ENCODE measurements around the gene ASTN2.

ASTN2 gene

GRCh38 chr9:116411506-116411905 lies 1003.4 kb downstream of the ASTN2 start:
- DNase-seq (ENCODE audit: low spot score): no peak

DNA sequence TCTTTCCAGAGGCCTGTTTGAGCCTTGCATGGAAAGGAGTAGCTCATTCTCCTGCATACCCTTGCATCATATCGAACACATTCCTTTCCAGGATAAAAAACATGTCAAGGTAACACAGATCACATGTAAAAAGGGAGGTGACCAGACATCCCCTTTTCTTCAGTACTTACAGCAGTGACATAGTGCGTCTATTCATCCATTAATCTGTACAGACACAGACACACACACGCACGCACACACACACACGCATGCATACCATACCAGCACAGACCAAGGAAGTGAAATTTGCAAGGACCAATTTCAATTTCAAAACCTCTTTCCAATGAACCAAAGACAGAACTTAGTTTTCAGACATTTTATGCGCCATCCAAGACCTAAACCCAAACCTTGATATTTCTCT lies 1005.2 kb downstream of the ASTN2 start:
- DNase-seq (ENCODE audit: low spot score): no peak

- DNase-seq (ENCODE audit: low spot score): no peak
Measured at GRCh38 chr9:116409129-116409528, 1005.7 kb downstream of the ASTN2 start.

DNA sequence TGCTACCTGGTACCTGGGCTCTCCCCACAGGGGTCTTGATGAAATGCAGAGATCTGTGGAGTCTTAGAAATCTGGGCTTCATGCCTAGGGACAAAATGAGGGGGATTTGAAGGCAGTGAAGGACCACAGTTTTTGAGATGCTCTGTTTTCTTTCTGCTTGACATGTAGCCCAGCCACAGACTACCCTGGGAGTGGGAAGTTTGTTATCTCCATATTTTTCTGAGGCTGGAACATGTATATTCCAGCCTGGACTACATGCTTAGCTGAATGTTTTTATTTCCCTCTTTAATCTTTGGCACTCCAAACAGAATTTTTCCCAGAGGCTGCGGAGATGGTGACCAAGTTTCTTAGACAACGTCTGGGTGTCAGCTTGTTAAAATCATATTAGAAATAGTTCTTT lies 1008.4 kb downstream of the ASTN2 start:
- DNase-seq (ENCODE audit: low spot score): no peak

GRCh38 chr9:116405321-116405720 lies 1009.5 kb downstream of the ASTN2 start:
- DNase-seq (ENCODE audit: low spot score): no peak

- DNase-seq (ENCODE audit: low spot score): no peak
Measured at GRCh38 chr9:116404228-116404627, 1010.6 kb downstream of the ASTN2 start.

DNA sequence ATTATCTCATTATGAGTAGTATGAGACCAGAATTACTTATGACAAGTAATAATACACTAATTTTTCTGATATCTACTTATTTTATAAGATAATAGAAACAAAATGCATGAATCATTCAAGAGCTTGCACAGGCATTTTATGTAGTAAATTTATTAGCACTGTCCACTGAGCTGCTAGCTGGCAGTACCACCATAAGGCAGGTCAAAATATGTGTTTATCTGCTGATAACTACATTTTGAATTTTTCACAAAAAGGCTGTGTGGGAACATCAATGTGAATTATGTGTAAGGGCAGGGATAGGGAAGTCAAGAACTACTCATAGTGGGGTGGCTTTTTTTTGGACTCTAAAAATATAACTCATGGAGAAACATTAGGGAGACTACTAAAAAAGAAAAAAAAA lies 1011.7 kb downstream of the ASTN2 start:
- DNase-seq (ENCODE audit: low spot score): no peak

DNA sequence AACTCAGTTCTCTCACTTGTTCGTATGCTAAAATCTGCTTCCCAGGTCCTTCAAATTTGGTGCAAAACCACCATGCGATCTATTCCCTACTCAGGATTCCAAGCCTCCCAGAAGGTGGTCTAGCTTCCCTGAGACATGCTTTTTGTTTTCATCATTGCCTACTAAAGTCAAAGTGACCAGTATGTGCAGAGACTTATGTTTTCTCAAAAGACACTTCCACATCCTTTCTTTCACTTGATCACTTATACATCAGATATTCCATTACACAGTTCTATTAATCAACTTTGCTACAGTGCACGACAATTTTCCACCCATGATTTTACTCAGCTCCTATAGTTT lies 1019.2 kb downstream of the ASTN2 start:
- no peak for DNase-seq (ENCODE audit: low spot score)

GRCh38 chr9:116394894-116395698 lies 1019.8 kb downstream of the ASTN2 start:
- DNase-seq (ENCODE audit: low spot score): peak; percentile 47

DNA sequence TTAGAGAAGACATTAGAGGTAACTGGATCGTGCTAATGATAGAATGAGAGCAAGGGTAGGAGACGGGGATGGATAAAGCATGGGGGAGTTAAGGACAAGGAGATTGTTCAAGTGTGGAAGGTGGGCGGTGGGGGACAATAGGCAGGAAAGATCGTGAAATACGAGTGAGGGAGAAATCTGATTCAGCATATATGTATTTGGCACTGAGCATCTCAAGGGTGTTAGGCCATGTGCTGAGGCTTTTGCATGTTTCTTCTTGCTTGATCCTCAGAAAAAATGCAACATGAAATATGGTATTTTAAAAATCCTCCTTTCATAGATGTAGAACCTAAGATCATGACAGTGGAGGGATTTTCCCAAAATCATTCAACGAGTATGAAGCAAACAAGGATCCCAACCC lies 1020.8 kb downstream of the ASTN2 start:
- no peak for DNase-seq (ENCODE audit: low spot score)

DNA sequence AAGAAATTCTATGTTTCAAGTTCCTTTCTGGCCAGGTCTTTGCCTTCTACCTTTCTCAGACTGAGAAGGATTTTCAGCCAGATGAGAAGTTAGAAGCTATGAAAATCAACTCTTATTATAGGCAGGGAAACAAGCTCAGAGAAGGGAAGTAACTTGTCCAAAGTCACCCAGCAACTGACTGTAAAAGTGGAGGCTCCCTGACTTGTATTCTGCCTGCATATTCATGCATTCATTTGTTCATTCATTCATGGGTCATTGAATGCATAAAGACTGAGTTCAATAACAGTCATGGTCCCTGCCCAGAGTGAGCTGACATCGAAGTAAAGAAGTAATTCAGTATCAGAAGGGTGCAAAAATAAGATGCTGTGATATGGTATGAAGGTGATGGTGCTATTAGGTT lies 1021.7 kb downstream of the ASTN2 start:
- DNase-seq (ENCODE audit: low spot score): no peak

- DNase-seq (ENCODE audit: low spot score): no peak
Measured at GRCh38 chr9:116391306-116391900, 1023.5 kb downstream of the ASTN2 start.

DNA sequence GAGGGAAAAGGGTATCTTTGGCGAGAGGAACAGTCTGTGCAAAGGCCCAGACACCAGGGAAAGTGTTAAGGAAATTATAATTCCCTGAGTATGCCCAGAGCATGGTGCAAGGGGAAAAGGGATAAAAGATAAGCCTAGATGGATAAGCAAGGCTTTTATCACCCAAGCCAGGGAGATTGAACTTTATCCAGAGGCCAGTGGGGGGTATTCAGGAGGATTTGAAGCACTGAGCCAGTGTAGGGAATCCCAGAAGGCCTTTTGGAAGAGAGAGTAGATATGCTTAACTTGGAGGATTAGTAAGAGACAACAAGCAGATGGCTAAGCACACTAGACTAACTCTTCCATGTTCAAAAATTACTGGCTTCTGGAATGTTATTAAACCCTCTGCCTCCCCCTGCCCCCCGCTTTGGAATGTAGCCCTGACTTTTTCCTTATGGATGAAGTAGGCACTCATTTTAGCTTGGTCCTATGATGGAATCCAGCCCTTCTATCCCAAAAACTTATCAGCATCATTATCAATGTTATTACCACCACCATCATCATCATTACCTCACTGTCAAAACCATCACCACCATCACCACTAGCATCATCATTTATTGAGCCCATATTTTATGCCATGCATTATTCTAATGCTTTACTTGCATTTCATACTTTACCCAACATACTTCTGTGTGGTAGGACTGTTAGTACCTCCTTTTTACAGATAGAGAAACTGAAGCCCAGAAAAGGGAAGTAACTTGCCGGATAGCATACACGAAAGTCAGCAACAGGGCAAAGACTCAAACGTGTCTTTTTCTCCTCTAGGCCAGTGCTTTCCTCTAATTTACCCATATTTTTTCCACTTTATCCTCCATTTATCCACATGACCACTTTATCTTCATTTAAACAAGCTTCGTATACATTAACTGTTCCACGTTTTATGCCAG lies 1024.3 kb downstream of the ASTN2 start:
- DNase-seq (ENCODE audit: low spot score): no peak

DNA sequence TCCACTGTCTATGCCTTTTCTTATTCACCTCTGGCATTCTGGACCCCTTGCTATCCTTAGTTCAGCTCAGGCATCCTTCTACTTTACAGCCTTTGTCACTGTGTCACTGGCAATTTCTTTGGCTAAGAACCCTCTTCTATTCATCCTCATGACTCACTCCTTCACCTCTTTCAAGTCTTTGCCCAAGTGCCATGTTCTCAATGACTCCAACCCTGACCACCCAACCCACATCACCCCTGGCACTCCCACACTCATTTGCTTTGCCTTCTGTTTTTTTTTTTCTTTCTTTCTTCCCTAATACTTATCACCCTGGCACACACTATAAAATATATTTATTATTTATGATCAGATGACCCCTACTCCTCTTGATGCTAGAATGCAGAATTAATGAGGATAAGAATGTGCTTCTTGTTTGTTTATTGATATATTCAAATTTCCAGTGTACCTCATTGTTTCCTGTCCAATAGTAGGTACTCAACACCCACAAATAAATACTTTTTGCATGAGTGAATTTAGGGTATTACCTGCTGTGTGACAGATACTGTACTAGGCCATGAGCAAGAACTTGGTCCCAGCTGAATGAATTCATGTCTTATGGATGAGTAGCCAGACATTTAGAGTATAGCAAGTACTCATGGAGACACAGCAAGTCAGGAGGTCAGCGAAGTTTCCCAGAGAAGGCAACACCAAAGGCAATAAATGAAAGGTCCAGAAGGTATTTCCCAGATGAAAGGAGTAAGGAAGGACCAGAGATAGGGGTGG lies 1025.1 kb downstream of the ASTN2 start:
- DNase-seq (ENCODE audit: low spot score): peak; percentile 6

DNA sequence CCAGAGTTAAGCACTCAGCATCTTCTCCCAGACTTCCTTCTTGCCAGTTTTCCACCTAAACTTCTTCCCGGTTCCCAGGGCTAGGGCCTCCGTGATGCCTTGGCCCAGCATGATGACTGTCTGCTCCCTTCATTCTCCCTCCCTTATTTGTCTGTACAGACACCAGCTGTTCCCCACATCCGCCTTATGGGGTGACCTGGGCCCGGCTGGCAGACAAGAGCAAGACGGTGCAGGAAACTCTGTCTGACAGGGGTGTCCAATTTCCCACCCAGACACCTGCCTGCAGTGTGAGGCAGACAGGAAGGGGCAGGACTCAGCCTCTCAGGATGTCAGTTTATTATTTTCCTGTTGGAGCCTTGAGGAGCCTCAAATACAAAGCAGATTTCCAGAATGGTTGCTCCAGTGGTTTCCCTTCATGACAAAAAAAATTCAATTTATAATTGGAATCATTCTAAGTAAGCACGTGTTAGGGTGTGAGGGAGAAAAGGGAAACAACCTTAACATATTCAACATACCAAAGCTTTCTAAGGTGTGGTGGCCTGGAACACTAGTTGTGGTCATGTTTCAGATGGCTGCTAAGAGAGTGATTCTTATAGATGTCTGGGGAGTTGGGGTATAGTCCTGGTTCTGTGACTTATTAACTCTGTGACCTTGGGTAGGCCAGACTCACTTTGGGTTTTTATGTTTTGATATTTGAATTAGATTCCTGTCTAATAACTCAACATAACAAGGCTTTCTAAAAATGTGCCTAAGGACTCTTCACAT lies 1026.7 kb downstream of the ASTN2 start:
- DNase-seq (ENCODE audit: low spot score): no peak

- DNase-seq (ENCODE audit: low spot score): no peak
Measured at GRCh38 chr9:116383936-116384335, 1030.9 kb downstream of the ASTN2 start.

DNA sequence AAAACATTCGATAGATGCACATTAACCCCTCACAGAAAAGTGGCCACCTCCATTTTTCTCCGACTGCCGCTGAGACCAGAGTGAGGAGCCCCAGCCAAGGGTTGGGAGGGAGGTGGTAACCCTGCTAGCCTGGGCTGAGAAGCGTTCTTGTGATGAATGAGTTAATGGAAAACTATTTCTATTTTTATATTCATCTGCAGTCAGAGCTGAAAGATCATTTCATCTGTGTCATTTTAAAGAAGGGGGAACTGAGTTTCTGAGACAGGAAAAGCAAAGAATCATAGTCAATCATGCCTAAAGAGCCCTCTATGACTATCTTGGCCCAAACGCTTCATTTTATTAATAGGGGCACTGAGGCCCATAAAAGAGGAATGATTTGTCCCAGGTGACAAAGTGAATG lies 1031.7 kb downstream of the ASTN2 start:
- DNase-seq (ENCODE audit: low spot score): no peak

GRCh38 chr9:116382053-116382452 lies 1032.8 kb downstream of the ASTN2 start:
- DNase-seq (ENCODE audit: low spot score): no peak

- DNase-seq (ENCODE audit: low spot score): no peak
Measured at GRCh38 chr9:116381350-116381749, 1033.5 kb downstream of the ASTN2 start.

DNA sequence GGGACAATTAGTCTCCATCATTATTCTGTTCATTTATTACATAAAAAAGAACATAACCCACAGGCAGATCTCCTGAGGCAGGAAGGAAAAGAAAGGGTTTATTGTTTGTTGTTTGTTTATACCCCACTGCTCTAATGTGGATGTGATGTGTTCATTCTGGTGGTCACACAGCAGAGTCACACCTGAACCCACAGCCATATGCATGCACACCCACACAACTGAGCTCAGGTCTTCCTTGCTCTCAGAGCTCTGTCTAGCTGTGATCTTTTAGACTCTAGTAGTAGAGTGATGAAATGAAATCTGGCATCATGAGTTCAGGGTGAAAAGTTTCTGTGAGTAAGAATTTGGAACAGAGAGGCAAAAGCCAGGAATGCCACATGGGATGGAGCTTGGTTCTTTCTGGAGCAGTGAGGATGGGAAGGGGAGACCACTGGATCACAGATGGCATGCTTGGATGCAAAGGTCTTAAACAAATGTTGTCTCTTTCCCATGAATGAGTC lies 1034.3 kb downstream of the ASTN2 start:
- peak; percentile 6 for DNase-seq (ENCODE audit: low spot score)

GRCh38 chr9:116379821-116380220 lies 1035.0 kb downstream of the ASTN2 start:
- no peak for DNase-seq (ENCODE audit: low spot score)
